GM20000 (cell line): Measurements from ENCODE around the gene SLC25A2.
"Not testable (repeated sequence)": the region's sequence is repeated elsewhere in the genome, so short reads cannot be mapped to it uniquely, and the experiment has no call there.

ENCODE experiments used
- DNase-seq: peaks from one replicate; pipeline ENCODE4 v3.0.0; 2012; ENCODE audit warnings: low spot score
- CTCF ChIP-seq: IDR thresholded peaks from 2 replicates; pipeline ENCODE4 v1.5.1; 2012; ENCODE audit warnings: mild to moderate bottlenecking, control low read depth; ENCODE audit errors: extremely low read depth, missing control alignments

Gene SLC25A2

GRCh38 chr5:141320225-141321169, 16.6 kb upstream of the SLC25A2 start, which contains the start of gene TAF7:
TAF7 (minus strand) TSS chr5:141320784; CDS start chr5:141320044, 740 bp downstream.
- TF ChIP-seq CTCF, result peak; percentile 91
- peak; percentile 93 for DNase-seq

- no peak for TF ChIP-seq CTCF
- DNase-seq, result no peak
Observed at GRCh38 chr5:141319699-141320098, 15.8 kb upstream of the SLC25A2 start.

- DNase-seq, result no peak
- no peak for TF ChIP-seq CTCF
Observed at GRCh38 chr5:141319202-141319601, 15.4 kb upstream of the SLC25A2 start.

GRCh38 chr5:141316963-141317362, 13.1 kb upstream of the SLC25A2 start:
- DNase-seq, result not testable (repeated sequence)

- TF ChIP-seq CTCF, result no peak
- DNase-seq, result no peak
Observed at GRCh38 chr5:141313711-141314110, 9.9 kb upstream of the SLC25A2 start.

- no peak for DNase-seq
- TF ChIP-seq CTCF, result no peak
Observed at GRCh38 chr5:141306630-141307029, 2.8 kb upstream of the SLC25A2 start.

- no peak for TF ChIP-seq CTCF
- no peak for DNase-seq
Observed at GRCh38 chr5:141298376-141298775, 5.5 kb downstream of the SLC25A2 start.

- no peak for DNase-seq
Observed at GRCh38 chr5:141272906-141273305, 30.9 kb downstream of the SLC25A2 start.

More at GRCh38 chr5:141272906-141273305, 30.9 kb downstream of the SLC25A2 start:
- no peak for TF ChIP-seq CTCF
